Stimulated activated effector memory CD8-positive, alpha-beta T cell treated with anti-CD3 and anti-CD28 coated beads, Interleukin-12 subunit alpha, Interleukin-12 subunit beta, amount 100 ng/mL, for 72 hours (primary cell): ENCODE measurements around the gene TAF1B.

Experiments
- ATAC-seq: fragments of 150-1000 bp; cut with Tn5 transposase; 2 replicates; pipeline ENCODE4 v1.10.0; 2021
- DNase-seq, 2 donors: peaks; one replicate each; pipeline ENCODE4 v3.0.0; 2021 to 2022; ENCODE audit warnings: low spot score in 2 of 2
- H3K27ac Mint-ChIP-seq: one replicate; pipeline ENCODE4 v1.8.0; 2022; ENCODE audit warnings: mild to moderate bottlenecking, mixed read lengths
- H3K36me3 Mint-ChIP-seq: one replicate; pipeline ENCODE4 v1.8.0; 2022; ENCODE audit warnings: mild to moderate bottlenecking, mixed read lengths
- H3K4me1 Mint-ChIP-seq: one replicate; pipeline ENCODE4 v1.8.0; 2022; ENCODE audit warnings: mixed read lengths
- H3K4me3 Mint-ChIP-seq: one replicate; pipeline ENCODE4 v1.8.0; 2022; ENCODE audit warnings: mild to moderate bottlenecking, mixed read lengths
- H3K9me3 Mint-ChIP-seq: one replicate; pipeline ENCODE4 v1.8.0; 2022; ENCODE audit warnings: mixed read lengths

TAF1B gene

DNA sequence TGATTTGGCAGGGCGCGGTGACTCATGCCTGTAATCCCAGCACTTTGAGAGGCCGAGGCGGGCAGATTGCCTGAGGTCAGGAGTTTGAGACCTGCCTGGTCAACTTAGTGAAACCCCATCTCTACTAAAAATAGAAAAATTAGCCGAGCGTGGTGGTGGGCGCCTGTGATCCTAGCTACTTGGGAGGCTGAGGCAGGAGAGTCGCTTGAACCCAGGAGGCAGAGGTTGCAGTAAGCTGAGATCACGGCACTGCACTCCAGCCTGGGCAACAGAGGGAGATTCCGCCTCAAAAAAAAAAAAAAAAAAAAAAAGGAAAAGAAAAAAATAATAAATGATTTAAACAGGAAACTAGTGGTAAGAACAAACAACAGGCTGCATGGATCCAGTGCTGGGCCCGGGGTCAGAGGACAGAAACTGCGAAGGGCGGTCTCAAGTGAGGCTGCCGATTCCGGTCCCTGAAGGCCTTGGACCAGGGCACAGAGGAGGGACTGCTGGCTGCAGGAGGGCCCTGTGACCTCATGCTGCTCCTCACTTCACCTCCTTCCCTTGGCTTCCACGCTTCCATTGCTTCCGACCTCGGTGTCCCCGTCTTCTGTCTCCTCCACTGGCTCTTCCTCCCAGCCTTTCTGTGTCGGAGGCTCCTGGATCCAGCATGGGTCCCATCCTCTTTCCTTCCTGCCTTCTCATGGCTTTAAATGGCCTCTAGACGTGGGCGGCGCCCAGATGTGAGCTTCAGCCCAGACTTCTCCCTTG, 106.1 kb downstream of the TAF1B start:
- Mint-ChIP-seq H3K36me3 (peaks cover 6% of the 10 kb centered on the region), H3K4me1 (peaks cover 8% of the 10 kb centered on the region), H3K4me3 (peak overlapping the region; percentile 79), H3K9me3 (no peaks in the 10 kb centered on the region), H3K27ac (no peak overlapping the region)
- DNase-seq (no peak), ATAC-seq (no peak)

DNA sequence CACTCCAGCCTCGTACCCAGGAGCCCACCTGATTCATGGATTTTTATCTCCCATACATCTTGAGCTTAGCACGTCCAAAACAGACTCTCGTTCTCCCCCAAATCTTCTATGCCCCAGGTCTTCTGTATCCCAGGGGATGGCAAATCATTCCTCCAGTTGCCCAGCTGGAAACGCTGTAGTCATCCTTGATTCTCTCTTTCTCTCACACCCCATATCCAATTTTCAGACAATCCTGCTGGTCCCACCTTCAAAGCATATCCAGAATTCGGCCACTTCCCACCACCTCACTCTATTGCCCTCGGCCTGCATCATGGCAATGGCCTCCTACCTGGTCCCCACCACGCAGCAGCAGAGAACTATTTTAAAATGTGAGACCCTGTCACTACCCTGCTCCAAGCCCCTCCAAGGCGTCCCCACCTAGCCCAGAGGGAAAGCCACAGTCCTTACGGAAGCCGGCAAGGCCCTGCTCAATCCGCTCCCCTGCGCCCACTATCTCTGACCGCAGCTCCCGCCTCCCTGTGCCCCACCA, 106.8 kb downstream of the TAF1B start:
- no peaks in the 10 kb centered on the region for H3K9me3 Mint-ChIP-seq
- peak overlapping the region; percentile 79 for H3K4me3 Mint-ChIP-seq
- ATAC-seq: no peak
- no peak for DNase-seq
- H3K4me1 Mint-ChIP-seq: peaks cover 8% of the 10 kb centered on the region
- peaks cover 6% of the 10 kb centered on the region for H3K36me3 Mint-ChIP-seq
- no peak overlapping the region for H3K27ac Mint-ChIP-seq

DNA sequence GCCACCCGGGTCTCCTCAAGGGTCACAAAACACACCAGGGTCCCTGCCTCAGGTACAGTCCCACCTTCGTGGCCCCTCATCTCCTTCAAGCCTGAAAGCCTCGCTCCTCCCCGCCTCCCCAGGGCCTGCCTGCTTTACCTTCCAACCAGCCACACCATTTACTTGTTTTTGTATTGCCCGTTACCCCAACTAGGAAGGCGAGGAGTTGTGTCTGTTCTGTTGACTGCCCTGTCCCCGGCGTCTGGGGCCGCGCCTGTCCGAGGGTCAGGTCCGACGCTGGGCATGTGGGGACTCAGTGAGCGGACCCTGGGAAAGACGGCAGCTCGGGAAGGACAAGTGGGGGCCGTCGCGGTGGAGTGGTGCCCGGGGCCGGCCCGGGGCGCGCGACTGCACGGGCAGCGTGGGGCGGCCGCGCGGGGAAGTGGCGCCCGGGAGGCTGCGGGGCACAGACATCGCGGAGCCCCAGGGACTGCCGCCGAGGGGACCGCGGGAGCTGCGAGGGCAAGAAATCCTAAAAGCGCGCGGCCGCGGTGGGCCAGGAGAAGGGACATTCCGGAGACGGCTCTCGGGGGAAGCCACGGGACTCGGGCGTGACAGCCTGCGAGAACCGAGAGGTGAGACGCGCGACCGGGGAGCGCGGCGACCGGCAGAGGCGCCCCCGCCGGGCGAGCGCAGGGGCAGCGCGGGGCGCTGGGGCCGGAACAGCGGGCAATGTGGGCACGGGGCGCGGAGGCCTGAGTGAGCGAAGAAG, 107.4 kb downstream of the TAF1B start:
- Mint-ChIP-seq H3K4me1 (peaks cover 8% of the 10 kb centered on the region), H3K27ac (no peak overlapping the region), H3K4me3 (peak overlapping the region; percentile 79), H3K36me3 (peaks cover 6% of the 10 kb centered on the region), H3K9me3 (no peaks in the 10 kb centered on the region)
- DNase-seq (peak; percentile 40 to 76), ATAC-seq (peak; percentile 65)

DNA sequence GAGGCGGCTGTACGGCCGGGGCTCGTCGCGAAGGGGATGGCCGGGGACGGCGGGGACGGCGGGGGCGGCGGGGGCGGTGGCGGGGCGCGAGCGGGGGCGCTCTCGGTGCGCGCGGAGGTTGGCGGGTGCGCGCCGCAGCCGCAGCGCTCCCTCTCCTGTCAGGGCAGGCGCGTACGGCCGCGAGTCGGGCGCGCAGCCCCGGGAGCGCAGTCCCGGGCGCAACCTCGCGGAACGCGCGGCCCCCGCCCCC, 107.9 kb downstream of the TAF1B start:
- DNase-seq: no peak
- H3K4me3 Mint-ChIP-seq: peak overlapping the region; percentile 79
- ATAC-seq: no peak
- H3K36me3 Mint-ChIP-seq: peaks cover 6% of the 10 kb centered on the region
- no peak overlapping the region for H3K27ac Mint-ChIP-seq
- no peaks in the 10 kb centered on the region for H3K9me3 Mint-ChIP-seq
- H3K4me1 Mint-ChIP-seq: peaks cover 8% of the 10 kb centered on the region

DNA sequence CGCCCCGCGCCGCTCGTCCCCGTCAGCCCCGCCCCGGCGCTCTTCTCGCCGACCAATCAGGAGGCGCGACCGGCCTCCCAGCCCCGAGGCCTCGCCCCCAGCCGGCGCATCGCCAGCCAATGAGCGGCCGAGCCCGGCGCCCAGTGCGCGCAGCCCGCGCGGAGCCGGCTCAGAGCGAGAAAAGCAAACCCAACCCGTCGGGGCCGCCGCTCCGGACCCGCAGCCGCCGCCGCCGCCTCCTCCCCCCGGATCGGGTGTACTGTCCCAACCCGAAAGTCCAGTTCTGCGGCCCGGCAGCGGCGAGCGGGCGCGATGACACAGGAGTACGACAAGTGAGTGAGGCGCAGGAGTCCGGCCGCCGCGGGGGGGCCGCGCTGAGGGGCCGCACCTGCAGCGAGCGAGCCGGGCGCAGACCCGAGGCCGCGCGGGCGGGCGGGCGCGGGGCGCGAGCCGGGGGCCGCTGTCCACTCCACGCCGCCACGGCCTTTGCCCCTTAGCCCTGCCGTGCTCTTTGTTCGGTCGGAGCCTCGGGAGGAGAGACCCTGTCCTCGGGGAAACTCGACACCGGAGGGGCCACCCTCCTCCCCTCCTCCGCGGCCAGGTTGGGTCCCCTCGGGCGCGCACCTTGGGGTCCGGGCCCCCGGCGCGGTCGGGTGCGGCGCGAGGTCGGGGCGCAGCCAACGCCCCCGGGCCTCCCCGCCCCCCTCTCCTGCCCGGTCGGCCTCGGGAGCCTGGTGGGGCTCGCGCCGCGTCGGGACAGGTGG, 108.4 kb downstream of the TAF1B start, which contains the start of gene GRHL1:
Gene GRHL1, plus strand, starts transcription at position 172 of the 764 bp plus-strand sequence. Its CDS starts 141 bp downstream, at position 313.
- peak; percentile 96 for ATAC-seq
- Mint-ChIP-seq H3K27ac (no peak within 1 kb of the TSS), H3K4me3 (peak within 1 kb of the TSS; percentile 79), H3K36me3 (peaks cover 6% of the 10 kb centered on the region), H3K9me3 (no peaks in the 10 kb centered on the region), H3K4me1 (peaks cover 8% of the 10 kb centered on the region)
- DNase-seq: peak; percentile 84 to 94

DNA sequence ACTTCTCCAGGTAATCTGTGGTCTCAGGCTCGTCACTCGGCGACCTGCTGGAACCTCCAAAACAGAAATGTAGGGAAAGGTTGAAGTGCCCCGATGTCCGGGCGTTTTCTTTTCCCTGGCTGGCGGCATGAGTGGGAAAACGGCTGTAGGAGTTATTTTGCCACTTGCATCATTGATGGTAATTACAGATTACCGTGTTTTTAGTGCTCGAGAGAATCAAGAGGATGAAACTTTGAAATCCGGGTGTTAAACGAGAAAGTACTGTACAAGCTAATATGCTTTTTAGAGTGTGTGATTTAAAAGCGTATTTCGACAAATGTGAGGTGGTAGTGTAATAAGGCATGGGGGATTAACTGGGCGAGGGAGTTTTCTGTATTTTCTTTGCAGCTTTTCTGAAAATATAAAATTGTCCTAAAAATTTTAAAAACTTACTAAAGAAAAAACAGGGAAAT, 109.0 kb downstream of the TAF1B start:
- Mint-ChIP-seq H3K36me3 (peaks cover 5% of the 10 kb centered on the region), H3K4me1 (peaks cover 8% of the 10 kb centered on the region), H3K27ac (no peak overlapping the region), H3K4me3 (peak overlapping the region; percentile 79), H3K9me3 (no peaks in the 10 kb centered on the region)
- DNase-seq (no peak), ATAC-seq (no peak)

DNA sequence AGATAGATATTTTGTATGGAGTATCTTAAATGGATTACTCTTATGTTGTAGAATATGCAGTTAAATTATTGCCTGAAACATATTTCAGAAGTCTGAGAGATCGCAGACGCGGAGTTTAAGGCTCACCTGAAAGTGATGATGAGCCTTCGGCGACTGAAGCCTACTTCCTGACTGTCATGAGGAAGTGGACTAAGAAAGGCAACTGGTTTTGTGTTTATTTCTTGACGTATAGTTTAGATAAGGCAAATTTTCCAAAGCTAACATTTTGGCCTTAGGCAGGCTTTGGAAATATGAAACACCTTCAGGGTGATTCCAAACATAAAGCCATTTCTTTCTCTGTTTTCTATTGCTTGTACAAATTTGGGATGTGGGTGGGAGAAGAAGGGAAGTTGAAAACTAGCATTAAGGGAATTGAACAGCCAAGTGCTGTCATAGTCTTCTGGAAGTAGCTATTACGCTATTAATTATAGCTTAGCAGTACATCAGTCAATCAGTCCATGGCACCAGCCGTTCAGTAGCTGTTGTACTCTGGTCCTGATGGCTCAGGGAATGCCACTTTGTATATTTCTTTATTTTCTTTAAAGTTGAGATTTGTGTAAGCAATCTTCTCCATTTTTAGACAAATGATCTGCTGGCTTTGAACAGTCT, 109.7 kb downstream of the TAF1B start:
- H3K27ac Mint-ChIP-seq: no peak overlapping the region
- H3K4me1 Mint-ChIP-seq: peaks cover 8% of the 10 kb centered on the region
- no peaks in the 10 kb centered on the region for H3K9me3 Mint-ChIP-seq
- H3K4me3 Mint-ChIP-seq: peak overlapping the region; percentile 79
- no peak for DNase-seq
- no peaks in the 10 kb centered on the region for H3K36me3 Mint-ChIP-seq
- no peak for ATAC-seq

DNA sequence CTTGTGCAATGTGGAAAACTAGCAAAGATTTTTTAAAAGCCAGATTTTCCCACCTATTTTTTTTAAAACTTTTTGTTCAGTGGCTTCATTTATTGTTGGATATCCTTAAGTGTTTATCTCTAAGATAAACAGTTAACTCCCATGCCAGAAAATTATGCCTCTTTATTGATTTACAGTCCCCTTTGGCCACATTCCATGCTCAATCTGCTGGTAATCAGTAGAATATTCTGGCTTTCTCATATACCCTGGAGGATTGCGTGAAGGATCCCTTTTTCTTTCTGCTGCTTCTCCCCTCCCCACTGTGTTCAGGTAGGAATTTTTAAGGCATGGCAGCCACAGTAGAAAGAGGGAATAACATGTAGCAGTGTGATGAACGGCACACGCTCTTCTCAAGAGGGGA, 110.9 kb downstream of the TAF1B start:
- Mint-ChIP-seq H3K36me3 (no peaks in the 10 kb centered on the region), H3K4me1 (peaks cover 8% of the 10 kb centered on the region), H3K27ac (no peak overlapping the region), H3K4me3 (no peak overlapping the region), H3K9me3 (no peaks in the 10 kb centered on the region)
- DNase-seq (no peak), ATAC-seq (no peak)

DNA sequence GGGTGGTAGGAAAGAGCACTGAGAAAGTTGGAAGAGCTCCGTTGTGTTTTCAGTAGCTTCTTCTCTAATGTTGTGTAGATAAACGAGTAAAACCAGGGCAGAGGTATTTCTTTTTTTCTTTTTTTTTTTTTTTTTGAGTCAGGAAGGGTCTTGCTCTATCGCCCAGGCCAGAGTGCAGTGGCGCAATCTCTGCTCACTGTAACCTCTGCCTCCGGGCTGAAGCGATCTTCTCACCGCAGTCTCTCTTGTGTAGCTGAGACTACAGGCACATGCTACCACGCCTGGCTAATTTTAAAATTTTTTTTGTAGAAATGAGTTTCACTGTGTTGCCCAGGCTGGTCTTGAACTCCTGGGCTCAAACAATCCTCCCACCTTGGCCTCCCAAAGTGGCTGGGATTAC, 114.8 kb downstream of the TAF1B start:
- H3K9me3 Mint-ChIP-seq: no peaks in the 10 kb centered on the region
- no peak for ATAC-seq
- H3K27ac Mint-ChIP-seq: no peak overlapping the region
- H3K36me3 Mint-ChIP-seq: no peaks in the 10 kb centered on the region
- DNase-seq: no peak
- no peaks in the 10 kb centered on the region for H3K4me1 Mint-ChIP-seq
- H3K4me3 Mint-ChIP-seq: no peak overlapping the region

DNA sequence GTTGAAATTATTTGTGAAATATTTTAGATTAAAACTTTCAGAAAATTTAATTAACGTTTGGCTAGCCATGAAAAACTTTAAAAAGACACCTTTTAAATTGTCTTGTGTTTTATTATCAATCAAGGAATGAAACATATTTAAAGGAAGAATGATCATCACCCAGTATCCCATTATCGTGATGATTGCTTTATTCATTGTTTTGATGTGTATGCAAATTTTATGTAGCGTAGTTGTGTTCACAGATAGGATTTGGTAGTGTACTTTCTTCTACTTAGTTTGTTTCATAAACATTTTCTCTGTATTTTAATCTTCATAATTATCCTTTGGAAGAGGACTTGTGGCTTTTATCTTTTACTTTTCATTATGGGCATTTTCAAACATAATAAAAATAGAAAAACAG, 116.0 kb downstream of the TAF1B start:
- no peak for ATAC-seq
- Mint-ChIP-seq H3K36me3 (no peaks in the 10 kb centered on the region), H3K9me3 (no peaks in the 10 kb centered on the region), H3K4me1 (no peaks in the 10 kb centered on the region), H3K4me3 (no peak overlapping the region), H3K27ac (no peak overlapping the region)
- DNase-seq: no peak

DNA sequence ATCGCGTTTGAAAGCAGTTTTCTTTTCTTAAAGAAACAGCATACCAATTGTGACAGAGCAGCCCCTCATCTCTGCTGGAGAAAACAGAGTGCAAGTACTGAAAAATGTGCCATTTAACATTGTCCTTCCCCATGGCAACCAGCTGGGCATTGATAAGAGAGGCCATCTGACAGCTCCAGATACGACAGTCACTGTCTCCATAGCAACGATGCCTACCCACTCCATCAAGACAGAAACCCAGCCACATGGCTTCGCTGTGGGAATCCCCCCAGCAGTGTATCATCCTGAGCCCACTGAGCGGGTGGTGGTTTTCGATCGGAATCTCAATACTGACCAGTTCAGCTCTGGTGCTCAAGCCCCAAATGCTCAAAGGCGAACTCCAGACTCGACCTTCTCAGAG, 117.7 kb downstream of the TAF1B start:
- Mint-ChIP-seq H3K4me3 (no peak overlapping the region), H3K36me3 (no peaks in the 10 kb centered on the region), H3K9me3 (no peaks in the 10 kb centered on the region), H3K27ac (no peak overlapping the region), H3K4me1 (peaks cover 11% of the 10 kb centered on the region)
- DNase-seq (no peak), ATAC-seq (no peak)

DNA sequence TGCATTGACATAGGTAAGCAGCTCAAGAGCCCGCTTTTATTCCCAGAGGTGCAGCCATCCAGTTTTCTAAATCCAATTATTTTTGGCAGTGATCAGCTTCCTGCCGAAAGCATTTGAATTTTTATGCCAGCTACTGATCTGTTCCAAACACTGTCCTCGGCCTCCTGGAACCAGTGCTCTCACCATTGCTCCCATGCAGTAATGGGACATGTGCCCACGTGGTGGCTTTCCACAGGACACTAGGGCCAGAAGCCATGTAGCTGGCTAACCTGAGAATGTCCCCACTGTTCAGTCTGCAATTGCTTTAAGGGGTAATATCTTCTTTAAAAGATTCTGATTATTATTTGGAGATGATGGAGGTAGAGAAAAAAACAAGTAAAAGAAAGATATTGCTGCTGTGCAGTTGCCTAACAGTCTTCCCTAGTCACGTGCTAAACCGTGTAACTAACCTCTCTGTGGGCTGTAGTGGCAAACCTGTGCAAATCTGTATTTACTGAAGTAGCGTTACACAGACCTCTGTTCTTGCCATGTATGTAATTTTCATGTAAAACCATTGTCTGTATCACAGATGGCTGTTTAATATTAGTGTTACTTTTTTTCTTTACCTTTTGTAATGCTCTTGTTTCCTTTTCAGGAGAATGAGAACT, 121.2 kb downstream of the TAF1B start:
- H3K4me1 Mint-ChIP-seq: peaks cover 11% of the 10 kb centered on the region
- H3K4me3 Mint-ChIP-seq: no peak overlapping the region
- peak overlapping the region; percentile 18 for H3K27ac Mint-ChIP-seq
- DNase-seq (no peak), ATAC-seq (no peak)
- no peaks in the 10 kb centered on the region for H3K9me3 Mint-ChIP-seq
- no peaks in the 10 kb centered on the region for H3K36me3 Mint-ChIP-seq

DNA sequence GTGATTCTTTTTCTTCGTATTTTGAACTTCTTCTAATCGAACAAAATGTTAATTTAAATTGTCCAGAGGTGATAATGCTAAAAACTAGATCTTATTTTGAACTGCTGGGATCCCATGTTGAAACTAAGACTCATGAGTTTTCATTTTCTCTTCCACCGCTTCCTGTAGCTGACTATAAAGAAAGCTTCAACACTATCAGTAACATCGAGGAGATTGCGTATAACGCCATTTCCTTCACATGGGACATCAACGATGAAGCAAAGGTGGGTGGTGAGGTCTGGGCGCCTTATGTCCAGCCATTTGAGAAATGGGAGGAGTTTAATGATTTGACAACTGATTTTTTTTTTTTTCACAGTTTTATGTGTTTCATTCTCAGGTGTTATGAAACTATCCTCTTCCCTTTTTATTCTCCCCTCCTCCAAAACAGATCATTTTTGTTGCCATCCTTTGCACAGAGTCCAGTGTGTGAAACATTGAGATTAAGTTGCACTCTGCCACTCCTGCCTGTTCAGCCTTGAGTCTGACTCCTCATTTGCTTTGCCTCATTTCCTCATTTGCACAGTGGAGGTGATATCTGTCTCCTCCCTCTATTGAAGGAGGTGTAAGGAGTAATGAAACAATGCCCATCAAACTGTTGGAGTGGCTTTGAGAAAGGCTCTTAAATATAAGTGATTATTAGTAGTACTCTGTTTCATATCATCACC, 122.0 kb downstream of the TAF1B start:
- Mint-ChIP-seq H3K27ac (peak overlapping the region; percentile 18), H3K4me1 (peaks cover 11% of the 10 kb centered on the region), H3K4me3 (no peak overlapping the region), H3K9me3 (no peaks in the 10 kb centered on the region), H3K36me3 (no peaks in the 10 kb centered on the region)
- DNase-seq (no peak), ATAC-seq (peak; percentile 53)

DNA sequence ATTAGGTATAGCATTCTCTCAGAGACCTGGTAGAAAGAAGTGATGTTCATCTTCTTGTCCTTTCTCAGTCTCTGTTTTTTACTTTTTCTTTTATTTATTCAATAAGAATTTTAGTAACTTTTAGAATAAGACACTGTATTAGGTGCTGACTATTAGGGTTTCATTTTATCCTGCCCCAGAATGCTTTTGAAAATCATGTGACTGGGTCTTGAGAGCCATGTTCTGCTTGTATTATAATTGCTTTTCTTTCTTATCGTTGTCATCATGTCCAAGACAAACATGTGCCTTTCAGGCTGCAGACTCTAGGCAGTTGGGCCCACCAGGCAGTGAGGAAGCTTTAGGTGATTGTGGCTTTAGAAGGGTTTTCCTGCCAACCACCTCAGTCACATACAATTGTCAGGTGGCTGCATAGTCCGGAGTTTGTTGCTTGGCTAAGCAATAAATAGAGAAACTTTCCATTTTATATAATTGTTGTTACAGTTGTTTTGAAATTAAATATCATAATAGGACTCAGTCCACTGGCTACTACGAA, 123.3 kb downstream of the TAF1B start:
- H3K27ac Mint-ChIP-seq: no peak overlapping the region
- peaks cover 11% of the 10 kb centered on the region for H3K4me1 Mint-ChIP-seq
- H3K9me3 Mint-ChIP-seq: no peaks in the 10 kb centered on the region
- ATAC-seq (no peak), DNase-seq (no peak)
- no peak overlapping the region for H3K4me3 Mint-ChIP-seq
- no peaks in the 10 kb centered on the region for H3K36me3 Mint-ChIP-seq
